ENCODE measurements around the gene RYR2.

RYR2 gene

DNA sequence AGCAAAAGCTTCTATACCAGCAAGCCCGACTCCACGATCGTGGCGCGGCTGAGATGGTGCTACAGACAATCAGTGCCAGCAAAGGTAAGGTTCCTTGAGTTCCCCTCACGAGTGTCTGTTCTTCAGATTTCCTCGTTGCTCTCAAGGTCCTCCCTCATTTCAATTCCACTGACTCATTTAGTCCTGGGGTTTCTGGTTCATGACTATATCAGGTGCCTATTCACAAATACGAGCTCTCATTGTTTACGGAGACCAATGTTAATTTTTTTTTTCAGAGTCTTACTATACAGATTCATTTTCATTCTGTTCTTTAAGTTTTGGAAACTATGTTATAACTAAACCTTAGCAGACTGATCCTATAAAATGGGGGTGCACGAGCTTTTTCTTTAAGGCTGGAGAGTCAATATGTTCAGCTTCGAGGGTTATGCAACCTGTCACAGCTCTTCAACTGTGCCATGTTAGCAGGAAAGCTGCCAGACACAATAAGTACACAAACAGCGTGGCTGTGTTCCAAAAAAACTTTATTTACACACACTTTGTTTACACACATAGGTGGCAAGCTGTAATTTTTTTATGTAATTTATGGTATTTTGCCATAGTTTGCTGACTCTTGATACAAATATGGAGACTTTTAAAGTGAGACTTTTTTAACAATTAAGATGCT, 714.5 kb downstream of the RYR2 start:
- DNase-seq = no peak

DNA sequence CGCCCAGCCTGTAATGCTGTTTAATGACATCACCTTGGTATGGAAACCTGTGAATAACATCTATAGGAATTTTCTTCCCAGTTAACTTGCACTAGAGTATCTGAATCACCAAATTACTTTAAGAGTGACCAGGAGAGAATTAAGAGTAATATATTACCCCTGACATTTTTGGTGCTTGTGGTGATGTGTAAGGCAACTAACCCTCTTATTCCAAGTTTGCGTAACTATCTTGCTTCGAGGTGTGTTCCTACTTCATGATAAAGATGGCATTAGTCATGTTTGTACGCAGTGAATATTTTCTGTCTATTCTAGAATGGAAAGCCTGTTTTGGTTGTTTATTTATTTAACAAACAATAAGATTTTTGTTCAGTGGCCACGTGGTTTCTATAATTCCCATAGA, 717.4 kb downstream of the RYR2 start:
- DNase-seq = no peak

- no peak for DNase-seq
Measured at GRCh38 chr1:237760951-237761350, 719.0 kb downstream of the RYR2 start.

DNA sequence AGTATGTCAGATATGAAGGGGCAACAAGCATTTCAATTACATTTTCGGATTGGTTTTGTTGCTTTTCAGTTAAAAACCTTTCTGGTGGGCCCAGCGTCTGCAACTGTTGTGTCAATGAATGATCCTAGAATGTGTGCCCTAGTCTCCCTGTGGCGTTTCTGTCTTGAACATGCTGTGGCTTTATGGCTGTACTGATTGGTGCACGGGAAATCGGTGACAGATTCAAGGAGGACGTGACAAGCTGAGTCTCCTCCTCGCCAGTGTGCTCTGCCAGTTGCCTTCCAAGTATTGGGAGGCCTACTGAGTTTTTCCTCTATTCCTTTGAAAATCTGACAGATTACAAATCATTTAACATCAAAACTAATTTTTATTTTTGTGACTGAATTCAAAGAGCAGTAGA, 721.2 kb downstream of the RYR2 start:
- no peak for DNase-seq

- no peak for DNase-seq
Measured at GRCh38 chr1:237763751-237764150, 721.8 kb downstream of the RYR2 start.

DNA sequence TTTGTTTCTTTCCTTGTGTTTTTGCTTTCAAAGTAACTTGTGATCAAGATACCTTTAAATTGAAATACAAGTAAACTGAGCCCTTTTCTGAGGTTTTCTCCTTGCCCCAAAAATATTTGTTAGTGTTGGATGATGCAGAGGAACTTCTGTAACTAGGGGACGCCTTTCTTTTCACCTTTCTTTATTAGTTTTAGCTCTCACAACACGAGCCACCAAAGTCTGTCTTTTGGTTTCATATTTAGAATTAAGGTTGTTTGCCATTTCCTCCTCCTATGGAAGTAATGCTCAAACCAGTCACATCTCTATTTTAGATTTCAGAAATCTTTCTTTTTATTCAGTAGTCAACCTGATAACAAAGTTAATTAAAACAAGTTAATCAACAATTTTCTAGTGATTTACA, 727.9 kb downstream of the RYR2 start:
- DNase-seq = no peak

GRCh38 chr1:237772009-237772408, 730.0 kb downstream of the RYR2 start:
- no peak for DNase-seq

- DNase-seq = no peak
Measured at GRCh38 chr1:237774246-237774645, 732.3 kb downstream of the RYR2 start.

DNA sequence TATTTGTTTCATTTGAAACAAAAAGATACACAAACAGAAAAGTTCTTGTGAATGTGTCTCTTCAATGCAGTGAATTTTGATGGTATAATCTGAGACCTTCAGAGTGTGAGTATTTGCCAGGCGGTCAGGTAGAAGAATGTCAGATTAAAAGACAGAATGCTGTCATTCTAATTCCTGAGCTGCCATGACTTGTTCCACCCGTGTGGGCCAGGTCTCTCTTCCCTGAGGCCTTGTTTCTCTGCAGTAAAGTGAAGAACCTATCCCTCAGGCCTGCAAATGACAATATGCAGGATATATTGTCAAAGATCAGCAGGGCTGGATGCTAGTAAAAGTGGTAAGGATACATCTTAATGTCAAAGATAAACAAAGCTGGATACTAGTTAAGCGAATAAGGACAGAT, 737.4 kb downstream of the RYR2 start:
- DNase-seq = no peak

DNA sequence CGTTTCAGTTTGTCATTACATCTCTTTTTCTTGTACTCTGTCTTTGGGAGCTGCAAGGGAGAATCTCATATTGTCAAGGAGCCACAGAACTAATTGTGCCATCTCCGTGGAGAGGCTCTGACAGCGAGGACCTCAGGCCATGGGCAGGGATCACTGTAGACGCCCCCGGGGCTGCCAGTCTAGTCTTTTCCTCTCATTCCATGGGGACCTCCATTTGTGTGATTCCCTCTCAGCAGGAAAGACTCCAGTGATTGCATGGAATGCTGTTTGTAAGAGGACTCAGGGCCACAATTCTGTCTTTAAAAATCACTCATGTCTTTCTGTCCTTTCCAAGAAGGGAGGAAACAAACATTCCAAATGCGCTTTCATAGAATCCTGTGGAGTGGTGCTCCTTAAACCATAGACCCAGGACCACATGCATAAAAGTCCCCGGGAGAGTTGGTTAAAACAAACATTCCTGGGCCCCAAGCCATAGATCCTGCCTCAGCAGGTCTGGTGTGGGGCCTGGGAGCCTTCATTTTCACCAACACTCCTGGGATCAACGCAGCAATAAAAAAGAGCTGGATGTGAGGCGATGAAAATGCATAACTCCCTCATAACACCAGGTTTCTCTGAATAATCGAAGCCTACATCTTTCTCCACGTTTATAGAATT, 744.2 kb downstream of the RYR2 start:
- DNase-seq = no peak

- DNase-seq = no peak
Measured at GRCh38 chr1:237788069-237788468, 746.1 kb downstream of the RYR2 start.

DNA sequence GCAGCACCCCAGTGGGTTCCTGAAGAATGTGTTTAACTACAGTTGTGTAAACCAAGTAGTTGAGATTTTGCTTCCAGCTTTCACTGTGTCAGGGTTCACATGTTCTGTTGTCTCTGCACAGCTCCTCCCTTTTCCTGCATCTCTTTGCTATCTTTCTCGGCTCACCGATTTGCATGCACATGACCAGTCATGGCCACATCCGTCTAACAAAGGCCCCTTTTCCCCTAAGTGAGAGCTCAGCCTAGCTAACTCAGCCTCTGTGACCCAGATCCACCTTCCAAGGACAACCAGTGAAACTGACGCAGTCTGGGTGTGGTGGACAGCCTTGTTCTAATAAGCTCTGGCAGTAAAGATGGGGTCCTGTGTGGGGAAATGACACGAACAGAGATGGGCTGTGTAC, 747.6 kb downstream of the RYR2 start:
- DNase-seq = no peak

- DNase-seq = no peak
Measured at GRCh38 chr1:237791592-237791991, 749.6 kb downstream of the RYR2 start.

DNA sequence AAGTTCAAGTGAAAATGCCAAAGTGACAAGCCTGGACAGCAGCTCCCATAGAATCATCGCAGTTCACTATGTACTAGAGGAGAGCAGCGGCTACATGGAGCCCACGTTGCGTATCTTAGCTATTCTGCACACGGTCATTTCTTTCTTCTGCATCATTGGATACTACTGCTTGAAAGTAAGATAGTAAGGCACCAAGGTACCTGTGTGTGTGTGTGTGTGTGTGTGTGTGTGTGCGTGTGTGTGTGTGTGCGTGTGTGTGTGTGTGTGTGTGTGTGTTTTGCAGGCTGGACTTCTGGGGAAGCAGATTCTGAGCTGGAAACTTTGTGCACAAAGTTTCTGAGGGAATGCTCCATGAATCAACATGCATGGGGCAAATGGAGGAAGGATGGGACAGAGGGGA, 750.2 kb downstream of the RYR2 start:
- DNase-seq = no peak

DNA sequence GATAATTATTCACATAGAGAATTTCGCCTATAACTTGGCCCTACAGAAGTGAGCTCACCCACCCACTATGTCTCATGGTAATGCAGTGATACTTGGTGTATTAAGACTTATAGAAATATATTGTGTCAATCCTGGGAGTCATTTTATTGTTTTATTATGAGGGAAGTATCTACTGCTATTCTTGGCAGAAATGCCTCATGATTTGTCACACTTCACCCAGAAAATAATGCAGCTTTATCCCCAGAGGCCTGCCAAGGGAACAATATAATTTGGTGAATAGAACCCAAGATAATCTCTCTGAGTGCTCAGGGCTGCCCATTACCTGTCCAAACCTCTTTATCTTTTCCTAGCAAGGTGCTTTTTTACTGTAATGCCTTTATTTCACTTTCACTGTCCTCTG, 750.7 kb downstream of the RYR2 start:
- DNase-seq = no peak

GRCh38 chr1:237794071-237794470, 752.1 kb downstream of the RYR2 start:
- DNase-seq = no peak

DNA sequence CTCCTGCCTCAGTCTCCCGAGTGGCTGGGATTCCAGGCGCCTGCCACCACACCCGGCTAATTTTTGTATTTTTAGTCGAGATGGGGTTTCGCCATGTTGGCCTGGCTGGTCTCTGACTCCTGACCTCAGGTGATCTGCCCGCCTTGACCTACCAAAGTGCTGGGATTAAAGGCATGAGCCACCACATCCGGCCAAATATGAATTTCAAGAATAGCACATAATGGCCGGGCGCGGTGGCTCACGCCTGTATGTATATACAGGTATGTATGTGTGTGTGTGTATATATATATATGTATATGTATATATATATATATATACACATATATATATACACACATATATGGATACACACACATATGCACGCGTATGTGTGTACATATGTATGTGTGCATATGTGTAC, 753.6 kb downstream of the RYR2 start:
- DNase-seq = no peak

DNA sequence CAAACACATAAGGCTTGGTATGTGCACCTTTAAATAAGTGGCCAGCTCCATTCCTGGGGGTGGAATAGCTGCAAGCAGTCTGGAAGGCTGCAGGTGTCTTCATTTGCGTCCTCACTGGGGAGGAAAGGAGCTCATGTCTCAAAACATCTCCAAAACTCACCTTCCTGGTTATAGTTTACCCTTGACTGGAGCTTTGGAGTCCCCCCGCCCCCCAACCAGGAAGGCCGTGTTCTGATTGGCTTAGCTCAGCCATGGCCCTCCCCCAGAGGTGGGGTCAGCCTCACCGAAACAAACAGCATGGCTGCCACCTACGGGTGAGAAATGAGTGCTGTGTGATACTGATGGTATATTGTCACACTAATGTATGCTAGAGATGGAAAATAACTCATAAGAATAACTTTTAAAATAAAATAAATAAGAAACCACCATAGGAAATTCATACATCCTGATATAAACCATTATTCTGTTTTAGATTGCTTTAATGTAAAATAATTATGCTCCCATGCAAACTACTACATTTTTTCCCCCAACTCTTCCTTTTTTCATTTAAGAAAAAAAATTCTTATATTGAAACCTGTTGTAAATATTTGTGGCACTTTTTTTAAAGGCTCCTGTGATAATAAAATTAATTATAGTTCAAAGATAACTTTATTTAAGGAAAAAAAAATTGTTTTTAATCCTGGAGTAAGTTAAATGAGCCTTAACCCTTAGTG, 757.9 kb downstream of the RYR2 start:
- DNase-seq = no peak

DNA sequence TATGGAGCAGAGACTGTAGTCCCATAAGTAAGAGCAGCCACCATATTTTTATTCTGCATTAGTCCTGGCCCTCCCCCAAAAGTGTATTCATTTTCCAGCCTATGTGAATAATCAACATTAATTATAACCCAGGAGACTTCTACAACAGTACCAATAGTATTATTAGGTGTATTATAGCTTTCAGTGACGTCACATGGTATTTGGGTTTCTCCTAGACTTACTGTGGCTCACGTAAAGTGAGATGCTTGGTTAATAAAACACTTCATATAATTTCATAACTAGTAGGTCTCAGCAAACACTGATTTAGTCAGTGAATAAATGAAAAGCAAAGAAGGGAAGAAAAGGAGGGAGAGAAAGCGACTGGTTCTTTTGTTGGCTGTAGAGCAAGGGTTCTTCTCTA, 762.5 kb downstream of the RYR2 start:
- no peak for DNase-seq

DNA sequence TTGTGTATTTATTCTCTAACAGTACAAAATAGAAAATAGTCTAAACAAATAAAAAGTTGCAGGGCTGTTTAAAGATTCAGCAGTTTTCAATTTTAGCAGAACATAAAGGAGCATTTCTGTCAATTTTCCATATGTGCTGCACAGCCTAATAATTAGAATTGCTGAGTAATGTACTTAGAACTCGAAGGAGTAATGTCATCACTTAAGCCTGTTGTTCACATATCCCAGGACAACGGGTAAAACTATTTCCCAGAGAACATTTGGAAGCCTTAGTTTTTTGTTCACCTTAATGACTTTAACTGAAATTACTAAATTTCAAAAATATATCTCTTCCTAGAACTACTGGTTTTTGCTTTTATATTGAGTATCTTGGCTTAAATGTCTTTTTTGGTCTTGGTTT, 767.1 kb downstream of the RYR2 start:
- no peak for DNase-seq

- no peak for DNase-seq
Measured at GRCh38 chr1:237811633-237812032, 769.6 kb downstream of the RYR2 start.

- DNase-seq = no peak
Measured at GRCh38 chr1:237812061-237812460, 770.1 kb downstream of the RYR2 start.

- DNase-seq = no peak
Measured at GRCh38 chr1:237814319-237814924, 772.4 kb downstream of the RYR2 start.

GRCh38 chr1:237817277-237817676, 775.3 kb downstream of the RYR2 start:
- no peak for DNase-seq

All from activated gamma-delta T cell treated with Interleukin-2 at 50 U/mL for 16 hours (primary cell).